PC-9 (cell line): ENCODE data around the gene GALNT14. TPM values are rescaled to one million over a fixed set of nuclear protein-coding genes. Genes with fewer than 3 reads are reported as not detected.

ENCODE experiments used
- BruUV-seq: library from RNA; stranded (reverse); fragments of 400-500 nt; replicated peaks from 2 replicates; lab custom pipeline; 2021; lab: Mats Ljungman, UMichigan
- CTCF ChIA-PET: fragments of 300-600 bp; sonication (Branson Sonifier 250); formaldehyde crosslinking; loops from one replicate; lab custom pipeline; 2022; ENCODE audit warnings: antibody characterized with exemption; lab: Charles Lee
- POLR2A ChIA-PET: fragments of 300-600 bp; sonication (Branson Sonifier 250); formaldehyde crosslinking; loops from one replicate; lab custom pipeline; 2022; ENCODE audit warnings: antibody characterized with exemption; ENCODE audit not compliant: unreplicated experiment; lab: Charles Lee
- DNase-seq, 2 experiments: peaks; one replicate each; pipeline versions ENCODE4 v3.0.0 to v3.0.0-alpha.2; 2015 to 2022; ENCODE audit warnings: mixed read lengths in 1 of 2
- H2AFZ ChIP-seq: fragments of 200-600 bp; sonication (generic); 2 replicates; pipeline ENCODE4 v1.8.1; 2017; ENCODE audit warnings: antibody characterized with exemption
- H3F3A ChIP-seq: fragments of 200-600 bp; sonication (generic); 2 replicates; pipeline ENCODE4 v1.8.1; 2017; ENCODE audit warnings: antibody characterized with exemption, mild to moderate bottlenecking, low read depth; ENCODE audit not compliant: insufficient read depth
- H3K27ac ChIP-seq: fragments of 200-600 bp; sonication (generic); 2 replicates; pipeline ENCODE4 v1.6.1; 2016; ENCODE audit warnings: mixed run types
- H3K27me3 ChIP-seq: fragments of 200-600 bp; sonication (generic); 2 replicates; pipeline ENCODE4 v1.6.1; 2016; ENCODE audit warnings: low read depth, mixed run types; ENCODE audit not compliant: insufficient read depth
- H3K36me3 ChIP-seq: fragments of 200-600 bp; sonication (generic); 2 replicates; pipeline ENCODE4 v1.6.1; 2016; ENCODE audit warnings: low read depth, mixed run types
- H3K4me1 ChIP-seq: fragments of 200-600 bp; sonication (generic); replicated peaks from 2 replicates; pipeline ENCODE4 v1.6.1; 2016; ENCODE audit warnings: mixed run types; ENCODE audit not compliant: insufficient read depth
- H3K4me2 ChIP-seq: fragments of 200-600 bp; sonication (generic); 2 replicates; pipeline ENCODE4 v1.6.1; 2017; ENCODE audit warnings: mixed run types
- H3K4me3 ChIP-seq: fragments of 200-600 bp; sonication (generic); 2 replicates; pipeline ENCODE4 v1.6.1; 2016; ENCODE audit warnings: mixed run types
- H3K79me2 ChIP-seq: fragments of 200-600 bp; sonication (generic); 2 replicates; pipeline ENCODE4 v1.6.1; 2017; ENCODE audit warnings: low read depth, mixed run types
- H3K9me2 ChIP-seq: fragments of 200-600 bp; sonication (generic); 2 replicates; pipeline ENCODE4 v1.8.1; 2017; ENCODE audit warnings: mild to moderate bottlenecking; ENCODE audit not compliant: insufficient read depth
- H3K9me3 ChIP-seq: fragments of 200-600 bp; sonication (generic); 2 replicates; pipeline ENCODE4 v1.8.1; 2016; ENCODE audit warnings: low read depth; ENCODE audit not compliant: insufficient read depth
- H4K20me1 ChIP-seq: fragments of 200-600 bp; sonication (generic); 2 replicates; pipeline ENCODE4 v1.8.1; 2017; ENCODE audit not compliant: insufficient read depth
- CTCF ChIP-seq: fragments of 200-600 bp; sonication (generic); conservative IDR thresholded peaks from 2 replicates; pipeline ENCODE4 v1.6.1; 2017; ENCODE audit warnings: mixed run types, antibody characterized with exemption, mild to moderate bottlenecking, moderate library complexity
- EZH2 ChIP-seq: fragments of 200-600 bp; sonication (generic); IDR thresholded peaks from 2 replicates; pipeline ENCODE4 v1.8.0; 2017; ENCODE audit warnings: antibody characterized with exemption, low read depth
- intact Hi-C: fragments of 100-400 bp; cut with micrococcal nuclease; formaldehyde crosslinking; loops from one replicate; pipeline ENCODE4 v1.10.0; 2022; ENCODE audit not compliant: unreplicated experiment
- total RNA-seq: library from RNA; stranded (reverse); gene quantifications from 2 replicates; pipeline ENCODE4 v1.2.3, GENCODE V29; 2021

GALNT14 gene
- total RNA-seq, 1 experiment from 2014 or later = 3.1 TPM

- H3K4me1 ChIP-seq = no peaks in the 10 kb centered on the region
- peaks cover 30% of the 10 kb centered on the region for H3K79me2 ChIP-seq
- H2AFZ ChIP-seq = no peak overlapping the region
- ChIA-PET CTCF (no interaction called here), POLR2A (no interaction called here)
- H3K9me3 ChIP-seq = no peaks in the 10 kb centered on the region
- no peaks in the 10 kb centered on the region for H3K36me3 ChIP-seq
- H4K20me1 ChIP-seq = no peaks in the 10 kb centered on the region; the same call in 1 of the 2 replicates
- no peaks in the 10 kb centered on the region for H3K27me3 ChIP-seq
- no peak overlapping the region for H3K4me2 ChIP-seq
- H3K4me3 ChIP-seq = no peak overlapping the region
- intact Hi-C loops = no loop called here
- BruUV-seq = no TSS peak
- H3K27ac ChIP-seq = no peak overlapping the region
- TF ChIP-seq CTCF (no peak), EZH2 (no peak)
- no peaks in the 10 kb centered on the region for H3K9me2 ChIP-seq
- no peak for DNase-seq
- H3F3A ChIP-seq = no peaks in the 10 kb centered on the region
Observed at GRCh38 chr2:31020713-31021112, 117.5 kb downstream of the GALNT14 start.

- intact Hi-C loops = no loop called here
- no peak overlapping the region for H3K27ac ChIP-seq
- no peak overlapping the region for H3K4me2 ChIP-seq
- H3K4me1 ChIP-seq = no peaks in the 10 kb centered on the region
- no peak for DNase-seq
- peaks cover 34% of the 10 kb centered on the region for H3K79me2 ChIP-seq
- no peaks in the 10 kb centered on the region for H3F3A ChIP-seq
- no peaks in the 10 kb centered on the region for H3K9me3 ChIP-seq
- ChIA-PET POLR2A (no interaction called here), CTCF (no interaction called here)
- no peak overlapping the region for H3K4me3 ChIP-seq
- no peaks in the 10 kb centered on the region for H3K36me3 ChIP-seq
- H3K9me2 ChIP-seq = no peaks in the 10 kb centered on the region
- H3K27me3 ChIP-seq = no peaks in the 10 kb centered on the region
- H4K20me1 ChIP-seq = no peaks in the 10 kb centered on the region; the same call in 1 of the 2 replicates
- no TSS peak for BruUV-seq
- no peak overlapping the region for H2AFZ ChIP-seq
- TF ChIP-seq EZH2 = no peak
- no peak for TF ChIP-seq CTCF
Observed at GRCh38 chr2:31018280-31018679, 120.0 kb downstream of the GALNT14 start.

GRCh38 chr2:31016648-31017047 is 121.6 kb downstream of the GALNT14 start:
- no peak for TF ChIP-seq EZH2
- TF ChIP-seq CTCF = no peak
- ChIA-PET CTCF (no interaction called here), POLR2A (no interaction called here)
- intact Hi-C loops = no loop called here
- no peaks in the 10 kb centered on the region for H3K27me3 ChIP-seq
- no peaks in the 10 kb centered on the region for H3K9me3 ChIP-seq
- H3K79me2 ChIP-seq = peaks cover 44% of the 10 kb centered on the region
- H3K4me3 ChIP-seq = no peak overlapping the region
- H3K4me2 ChIP-seq = no peak overlapping the region
- no peaks in the 10 kb centered on the region for H3K9me2 ChIP-seq
- BruUV-seq = no TSS peak
- DNase-seq = no peak
- no peak overlapping the region for H2AFZ ChIP-seq
- no peaks in the 10 kb centered on the region; the same call in none of the 2 replicates for H4K20me1 ChIP-seq
- no peaks in the 10 kb centered on the region for H3K36me3 ChIP-seq
- H3F3A ChIP-seq = no peaks in the 10 kb centered on the region
- no peaks in the 10 kb centered on the region for H3K4me1 ChIP-seq
- H3K27ac ChIP-seq = no peak overlapping the region
